GM23248 (cell line): ENCODE data around the gene ADGRL3. TPM values are rescaled to one million over a fixed set of nuclear protein-coding genes. Genes with fewer than 3 reads are reported as not detected.

ENCODE experiments used
- DNase-seq: peaks from one replicate; pipeline ENCODE4 v3.0.0-alpha.2; 2015
- H2AFZ ChIP-seq: fragments of 200-600 bp; sonication (generic); 2 replicates; pipeline ENCODE4 v1.6.1; 2016; ENCODE audit warnings: antibody characterized with exemption
- H3F3A ChIP-seq: fragments of 200-600 bp; sonication (generic); 2 replicates; pipeline ENCODE4 v1.6.1; 2016; ENCODE audit warnings: mild to moderate bottlenecking, antibody characterized with exemption, mixed run types; ENCODE audit not compliant: insufficient read depth
- H3K27ac ChIP-seq: fragments of 200-600 bp; sonication (generic); 2 replicates; pipeline ENCODE4 v1.5.1; 2016; ENCODE audit warnings: mild to moderate bottlenecking
- H3K27me3 ChIP-seq: fragments of 200-600 bp; sonication (generic); replicated peaks from 2 replicates; pipeline ENCODE4 v1.6.1; 2016; ENCODE audit warnings: mild to moderate bottlenecking; ENCODE audit not compliant: insufficient read depth
- H3K36me3 ChIP-seq: fragments of 200-600 bp; sonication (generic); 2 replicates; pipeline ENCODE4 v1.6.1; 2016; ENCODE audit warnings: low read depth, mild to moderate bottlenecking
- H3K4me1 ChIP-seq: fragments of 200-600 bp; sonication (generic); 2 replicates; pipeline ENCODE4 v1.6.1; 2016; ENCODE audit warnings: mild to moderate bottlenecking; ENCODE audit not compliant: insufficient read depth
- H3K4me2 ChIP-seq: fragments of 200-600 bp; sonication (generic); one replicate; pipeline ENCODE4 v1.6.1; 2016; ENCODE audit warnings: mild to moderate bottlenecking; ENCODE audit not compliant: unreplicated experiment
- H3K4me3 ChIP-seq: fragments of 200-600 bp; sonication (generic); 2 replicates; pipeline ENCODE4 v1.5.1; 2016; ENCODE audit warnings: mild to moderate bottlenecking
- H3K79me2 ChIP-seq: fragments of 200-600 bp; sonication (generic); 2 replicates; pipeline ENCODE4 v1.6.1; 2016; ENCODE audit warnings: mild to moderate bottlenecking; ENCODE audit not compliant: insufficient read depth
- H3K9ac ChIP-seq: fragments of 200-600 bp; sonication (generic); 2 replicates; pipeline ENCODE4 v1.6.1; 2016; ENCODE audit warnings: mild to moderate bottlenecking
- H3K9me2 ChIP-seq: fragments of 200-600 bp; sonication (generic); 2 replicates; pipeline ENCODE4 v1.6.1; 2016; ENCODE audit warnings: mixed run types, mild to moderate bottlenecking, moderate library complexity; ENCODE audit not compliant: insufficient read depth
- H3K9me3 ChIP-seq: fragments of 200-600 bp; sonication (generic); one replicate; pipeline ENCODE4 v1.6.1; 2017; ENCODE audit warnings: low read depth
- H4K20me1 ChIP-seq: fragments of 200-600 bp; sonication (generic); 2 replicates; pipeline ENCODE4 v1.6.0; 2016; ENCODE audit not compliant: insufficient read depth
- EZH2 ChIP-seq: fragments of 200-600 bp; sonication (generic); IDR thresholded peaks from 2 replicates; pipeline ENCODE4 v1.6.1; 2018; ENCODE audit warnings: antibody characterized with exemption, mild to moderate bottlenecking; ENCODE audit not compliant: insufficient read depth, poor library complexity, severe bottlenecking
- EZH2phosphoT487 ChIP-seq: fragments of 200-600 bp; sonication (generic); IDR thresholded peaks from 2 replicates; pipeline ENCODE4 v1.6.1; 2018; ENCODE audit warnings: antibody characterized with exemption, moderate library complexity, mild to moderate bottlenecking, low read depth; ENCODE audit not compliant: insufficient read depth
- WGBS, 2 experiments: methylation state at CpG; one replicate each; pipeline ENCODE4 v1.1.6; 2015 to 2017; ENCODE audit warnings: low lambda C conversion rate in 2 of 2, low coverage in 1 of 2; ENCODE audit errors: missing lambda C conversion rate in 2 of 2; 5-methylcytosine and 5-hydroxymethylcytosine counted together
- in situ Hi-C: fragments of 300-500 bp; cut with MboI; formaldehyde crosslinking; loops from 2 replicates; pipeline ENCODE4 v1.15.0; 2020
- polyA plus RNA-seq: library from polyadenylated mRNA; unstranded; fragments of >200 nt; fragmentation: Nextera tagmentation; extraction: Ambion mirVana; gene quantifications from 2 replicates; pipeline ENCODE4 v1.2.1, GENCODE V29; 2016
- total RNA-seq: library from RNA; depleted of rRNA; stranded (reverse); fragments of >200 nt; shearing (Covaris generic); gene quantifications from 2 replicates; pipeline ENCODE4 v1.2.3, GENCODE V29; 2014

ADGRL3 gene
- total and polyA plus RNA-seq, 2 experiments from 2014 or later = not detected

DNA sequence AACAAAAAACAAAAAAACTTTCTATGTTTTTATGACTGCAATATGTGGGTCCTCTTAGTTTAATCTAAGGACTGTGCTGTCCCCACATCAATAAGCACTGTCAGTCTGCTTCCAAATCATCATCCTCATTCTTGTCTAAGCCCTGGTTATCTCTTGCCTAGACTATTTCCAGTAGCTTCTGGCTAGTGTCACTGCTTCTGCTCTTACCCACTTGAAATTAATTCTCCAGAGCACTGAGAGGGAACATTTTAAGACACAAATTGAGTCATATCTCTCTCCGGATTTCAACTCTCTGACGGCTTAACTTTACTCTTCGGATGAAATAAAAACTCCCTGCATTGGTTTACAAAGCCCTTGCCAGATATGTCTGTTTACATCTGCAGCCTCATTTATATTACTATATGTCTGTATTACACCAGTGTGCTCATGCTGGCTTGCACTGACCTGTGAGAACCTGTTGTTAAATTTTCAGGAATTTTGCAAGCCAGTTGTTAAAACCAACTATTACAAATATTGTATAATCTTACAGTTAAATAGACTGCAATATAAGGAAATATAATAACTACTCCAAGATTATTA, 345.9 kb downstream of the ADGRL3 start:
- no peak for DNase-seq
- Histone ChIP-seq H3K27ac (no peak overlapping the region), H3K36me3 (no peaks in the 10 kb centered on the region), H3K4me1 (no peaks in the 10 kb centered on the region), H2AFZ (no peak overlapping the region), H3K4me2 (no peak overlapping the region), H3F3A (no peaks in the 10 kb centered on the region), H3K27me3 (no peaks in the 10 kb centered on the region), H3K9me2 (no peaks in the 10 kb centered on the region), H3K9ac (no peak overlapping the region), H3K79me2 (no peaks in the 10 kb centered on the region), H3K9me3 (no peaks in the 10 kb centered on the region), H4K20me1 (no peaks in the 10 kb centered on the region; the same call in 1 of the 2 replicates), H3K4me3 (no peak overlapping the region)
- in situ Hi-C loops = no loop called here
- 36 to 46% methylated on average over 3 of the region's 3 CpGs for WGBS, 2 experiments
- TF ChIP-seq EZH2 (no peak), EZH2phosphoT487 (no peak)

DNA sequence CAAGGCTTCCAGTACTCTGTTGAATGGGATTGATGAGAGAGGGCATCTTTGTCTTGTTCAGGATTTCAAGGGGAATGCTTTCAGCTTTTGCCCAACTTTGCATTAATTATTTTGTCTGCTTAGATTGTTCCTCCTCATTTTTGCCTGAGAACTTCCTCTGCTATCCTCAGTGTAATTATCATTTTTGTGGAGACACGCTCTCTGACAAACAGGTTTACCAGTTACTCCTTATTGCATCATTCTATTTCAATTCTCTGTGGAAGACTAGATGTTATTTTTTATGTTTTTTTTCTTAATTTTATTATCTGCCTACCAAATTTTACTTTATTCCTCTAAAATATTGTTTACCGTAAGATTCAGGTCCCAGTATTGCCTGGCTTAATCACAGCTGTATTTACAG, 349.2 kb downstream of the ADGRL3 start:
- no peaks in the 10 kb centered on the region for H3K27me3 ChIP-seq
- in situ Hi-C loops = no loop called here
- no peak overlapping the region for H3K4me2 ChIP-seq
- H4K20me1 ChIP-seq = no peaks in the 10 kb centered on the region; the same call in 1 of the 2 replicates
- H3K9me3 ChIP-seq = no peaks in the 10 kb centered on the region
- no peak overlapping the region for H3K27ac ChIP-seq
- no peaks in the 10 kb centered on the region for H3F3A ChIP-seq
- H3K9ac ChIP-seq = no peak overlapping the region
- H2AFZ ChIP-seq = no peak overlapping the region
- no peaks in the 10 kb centered on the region for H3K4me1 ChIP-seq
- no peak for DNase-seq
- WGBS, 2 experiments = 30 to 33% methylated on average over 2 of the region's 2 CpGs
- H3K36me3 ChIP-seq = no peaks in the 10 kb centered on the region
- H3K79me2 ChIP-seq = no peaks in the 10 kb centered on the region
- TF ChIP-seq EZH2phosphoT487 = no peak
- TF ChIP-seq EZH2 = no peak
- H3K4me3 ChIP-seq = no peak overlapping the region
- no peaks in the 10 kb centered on the region for H3K9me2 ChIP-seq

DNA sequence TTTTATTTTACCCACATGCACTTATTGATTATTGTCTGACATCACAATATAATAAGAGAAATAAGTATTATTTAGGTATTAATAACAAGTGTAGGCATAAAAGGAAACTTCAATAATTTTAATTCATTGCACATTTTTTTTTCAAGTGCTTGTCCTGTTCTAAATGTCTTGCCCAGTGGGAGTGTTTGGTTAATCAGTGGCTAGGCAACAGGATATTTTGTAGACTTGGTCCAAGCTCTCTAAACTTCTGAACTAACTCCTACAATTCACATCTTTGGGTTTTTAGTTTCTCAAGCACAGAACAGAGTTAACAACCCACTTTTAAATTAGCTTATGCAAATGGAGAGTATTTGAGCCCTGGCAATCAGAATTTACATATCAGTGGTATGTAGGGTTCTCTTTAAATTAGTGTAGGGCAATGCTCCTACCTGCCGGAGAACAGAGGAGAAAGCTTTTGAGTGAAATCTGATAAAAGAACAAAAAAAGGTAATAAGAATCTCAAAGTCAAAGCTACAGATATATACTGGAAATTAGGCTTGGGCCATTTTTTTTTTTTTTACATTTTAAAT, 353.5 kb downstream of the ADGRL3 start:
- no peak for DNase-seq
- Histone ChIP-seq H4K20me1 (no peaks in the 10 kb centered on the region; the same call in 1 of the 2 replicates), H3K4me2 (no peak overlapping the region), H3K9me2 (no peaks in the 10 kb centered on the region), H2AFZ (no peak overlapping the region), H3K9me3 (peaks cover 2% of the 10 kb centered on the region), H3K4me3 (no peak overlapping the region), H3F3A (no peaks in the 10 kb centered on the region), H3K36me3 (no peaks in the 10 kb centered on the region), H3K79me2 (no peaks in the 10 kb centered on the region), H3K27ac (no peak overlapping the region), H3K9ac (no peak overlapping the region), H3K4me1 (no peaks in the 10 kb centered on the region), H3K27me3 (no peaks in the 10 kb centered on the region)
- TF ChIP-seq EZH2phosphoT487 = no peak
- no peak for TF ChIP-seq EZH2
- 4 to 8% methylated on average over 1 of the region's 1 CpG for whole genome bisulfite sequencing, 2 experiments
- in situ Hi-C loops = no loop called here

DNA sequence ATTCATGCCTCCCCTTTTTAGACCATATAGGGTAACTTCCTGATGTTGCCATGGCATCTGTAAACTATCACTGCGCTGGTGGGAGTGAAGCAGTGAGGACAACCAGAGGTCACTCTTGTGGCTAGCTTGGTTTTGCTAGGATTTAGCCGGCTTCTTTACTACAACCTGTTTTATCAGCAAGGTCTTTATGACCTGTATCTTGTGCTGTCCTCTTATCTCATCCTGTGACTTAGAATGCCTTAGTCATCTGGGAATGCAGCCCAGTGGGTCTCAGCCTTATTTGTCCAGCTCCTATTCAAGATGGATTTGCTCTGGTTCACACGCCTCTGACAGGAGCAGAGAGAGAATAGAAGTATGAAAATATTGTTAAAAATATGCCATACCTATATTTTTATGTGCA, 355.7 kb downstream of the ADGRL3 start:
- no peaks in the 10 kb centered on the region for H3F3A ChIP-seq
- H3K9me2 ChIP-seq = no peaks in the 10 kb centered on the region
- no peak overlapping the region for H3K9ac ChIP-seq
- no peak overlapping the region for H2AFZ ChIP-seq
- no peaks in the 10 kb centered on the region for H4K20me1 ChIP-seq
- no peak overlapping the region for H3K4me3 ChIP-seq
- WGBS, 2 experiments = 23 to 26% methylated on average over 3 of the region's 3 CpGs
- peaks cover 4% of the 10 kb centered on the region for H3K9me3 ChIP-seq
- in situ Hi-C loops = no loop called here
- H3K27ac ChIP-seq = no peak overlapping the region
- no peaks in the 10 kb centered on the region for H3K79me2 ChIP-seq
- H3K27me3 ChIP-seq = no peaks in the 10 kb centered on the region
- H3K4me2 ChIP-seq = no peak overlapping the region
- no peak for TF ChIP-seq EZH2
- no peak for DNase-seq
- no peaks in the 10 kb centered on the region for H3K36me3 ChIP-seq
- H3K4me1 ChIP-seq = no peaks in the 10 kb centered on the region
